Measurements from ENCODE around the gene FAM193A.
"Not testable (repeated sequence)": the region's sequence is repeated elsewhere in the genome, so short reads cannot be mapped to it uniquely, and the experiment has no call there.

FAM193A gene

DNA sequence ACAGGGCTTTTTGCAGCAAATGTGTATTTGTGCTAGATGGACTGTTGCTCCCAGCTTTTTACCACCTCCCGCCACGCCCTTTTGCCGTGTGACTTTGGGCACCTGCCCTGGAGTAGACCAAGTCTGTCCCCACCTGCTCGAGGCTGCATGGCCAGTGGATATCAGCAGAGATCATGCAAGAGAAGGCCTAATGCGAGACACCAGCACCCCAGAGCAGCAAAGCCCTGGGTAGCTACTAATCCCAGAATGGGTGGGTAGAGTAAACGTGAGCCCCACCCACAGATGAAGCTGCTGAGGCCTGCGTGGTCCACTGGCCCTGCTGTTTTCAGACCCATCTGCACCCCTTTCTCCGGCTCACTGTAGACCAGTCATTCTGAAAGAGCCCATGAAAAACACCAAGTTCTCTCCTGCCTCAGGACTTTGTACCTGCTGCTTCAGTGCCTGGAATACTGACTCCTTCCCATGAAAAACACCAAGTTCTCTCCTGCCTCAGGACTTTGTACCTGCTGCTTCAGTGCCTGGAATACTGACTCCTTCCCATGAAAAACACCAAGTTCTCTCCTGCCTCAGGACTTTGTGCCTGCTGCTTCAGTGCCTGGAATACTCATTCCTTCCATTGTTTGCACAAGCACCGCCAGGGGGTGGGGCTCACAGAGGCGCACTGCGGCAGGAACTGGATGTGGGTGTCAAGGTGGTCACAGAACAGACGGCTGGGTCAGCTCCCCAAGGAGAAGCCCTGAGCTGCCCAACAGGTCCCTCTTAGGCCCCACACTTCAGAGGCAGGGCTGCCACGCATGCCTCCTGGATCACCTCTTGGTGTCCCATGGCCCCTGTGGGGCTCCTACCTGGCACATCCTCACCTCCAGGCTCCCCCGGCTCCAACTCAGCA lies 224.8 kb downstream of the FAM193A start:
- TF ChIP-seq GLIS3 (CRISPR knock-in tag; IDR thresholded peaks at IDR 0.05) (no peak), ISL1 (CRISPR knock-in tag; IDR thresholded peaks at IDR 0.05) (no peak), PATZ1 (CRISPR knock-in tag; IDR thresholded peaks at IDR 0.05; ENCODE audit: borderline replicate concordance) (no peak), TOX (CRISPR knock-in tag; IDR thresholded peaks at IDR 0.05; ENCODE audit: borderline replicate concordance) (no peak), CREB5 (CRISPR knock-in tag; IDR thresholded peaks at IDR 0.05; ENCODE audit: low read depth) (no peak), PPARA (CRISPR knock-in tag; IDR thresholded peaks at IDR 0.05; ENCODE audit: borderline replicate concordance) (no peak), CSRNP3 (CRISPR knock-in tag; IDR thresholded peaks at IDR 0.05) (no peak), SNAI2 (CRISPR knock-in tag; IDR thresholded peaks at IDR 0.05) (no peak), CSDC2 (CRISPR knock-in tag; IDR thresholded peaks at IDR 0.05) (no peak)
- TF ChIP-seq, protein P1, sequence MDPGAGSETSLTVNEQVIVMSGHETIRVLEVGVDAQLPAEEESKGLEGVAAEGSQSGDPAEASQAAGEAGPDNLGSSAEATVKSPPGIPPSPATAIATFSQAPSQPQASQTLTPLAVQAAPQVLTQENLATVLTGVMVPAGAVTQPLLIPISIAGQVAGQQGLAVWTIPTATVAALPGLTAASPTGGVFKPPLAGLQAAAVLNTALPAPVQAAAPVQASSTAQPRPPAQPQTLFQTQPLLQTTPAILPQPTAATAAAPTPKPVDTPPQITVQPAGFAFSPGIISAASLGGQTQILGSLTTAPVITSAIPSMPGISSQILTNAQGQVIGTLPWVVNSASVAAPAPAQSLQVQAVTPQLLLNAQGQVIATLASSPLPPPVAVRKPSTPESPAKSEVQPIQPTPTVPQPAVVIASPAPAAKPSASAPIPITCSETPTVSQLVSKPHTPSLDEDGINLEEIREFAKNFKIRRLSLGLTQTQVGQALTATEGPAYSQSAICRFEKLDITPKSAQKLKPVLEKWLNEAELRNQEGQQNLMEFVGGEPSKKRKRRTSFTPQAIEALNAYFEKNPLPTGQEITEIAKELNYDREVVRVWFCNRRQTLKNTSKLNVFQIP (CRISPR knock-in tag; IDR thresholded peaks at IDR 0.05; ENCODE audit: borderline replicate concordance, low read depth) = no peak
- ATAC-seq = no peak

DNA sequence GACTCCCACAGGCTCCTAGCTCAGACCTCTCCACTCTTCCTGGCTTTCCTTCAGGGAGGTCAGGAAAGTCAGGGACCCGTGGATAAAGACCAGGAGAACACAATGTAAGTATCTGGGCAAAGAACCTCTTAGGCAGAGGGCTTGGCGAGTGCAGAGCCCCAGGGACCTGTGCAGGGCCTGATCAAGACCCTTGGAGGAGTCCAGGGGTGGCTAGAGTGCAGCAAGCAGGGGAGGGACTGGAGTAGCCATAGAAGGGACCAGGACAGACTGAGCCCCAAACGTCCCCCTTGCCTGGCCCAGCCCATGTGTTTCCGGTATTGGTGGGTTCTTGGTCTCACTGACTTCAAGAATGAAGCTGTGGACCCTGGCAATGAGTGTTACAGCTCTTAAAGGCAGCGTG lies 225.6 kb downstream of the FAM193A start:
- no peak for TF ChIP-seq TSHZ2 (CRISPR knock-in tag; IDR thresholded peaks at IDR 0.05)
- ATAC-seq = no peak

- ATAC-seq = not testable (repeated sequence)
Measured at GRCh38 chr4:2762486-2763370, 226.3 kb downstream of the FAM193A start.

DNA sequence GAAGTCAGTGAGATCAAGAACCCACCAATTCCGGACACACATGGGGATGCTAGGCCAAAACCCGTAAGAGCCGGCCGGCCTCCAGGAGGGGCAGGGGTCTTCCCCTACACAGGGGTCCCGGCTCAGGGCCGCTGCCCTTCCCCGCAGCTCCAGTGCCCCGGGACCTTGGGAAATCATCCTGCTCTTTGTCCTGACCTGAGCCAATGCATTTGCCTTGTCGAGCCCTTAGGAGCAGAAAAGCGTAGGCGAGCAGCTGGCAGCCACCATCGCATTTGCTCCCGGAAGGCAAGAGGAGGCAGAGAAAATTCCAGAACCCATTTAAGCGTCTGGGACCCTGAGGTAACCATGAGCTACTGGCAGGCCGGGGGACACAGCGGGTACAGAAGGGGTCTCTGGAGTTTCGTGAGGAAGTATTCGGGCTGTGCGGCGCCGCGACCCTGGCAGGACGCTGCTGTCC lies 227.1 kb downstream of the FAM193A start:
- no peak for ATAC-seq
- TF ChIP-seq ZNF70 (CRISPR knock-in tag; IDR thresholded peaks at IDR 0.05) = no peak
- TF ChIP-seq TOX (CRISPR knock-in tag; IDR thresholded peaks at IDR 0.05; ENCODE audit: borderline replicate concordance) = no peak
- TF ChIP-seq ZC3H10 (CRISPR knock-in tag; IDR thresholded peaks at IDR 0.05) = no peak
- no peak for TF ChIP-seq ARNTL (CRISPR knock-in tag; IDR thresholded peaks at IDR 0.05; ENCODE audit: borderline replicate concordance, low read depth)
- TF ChIP-seq ZNF8 (CRISPR knock-in tag; IDR thresholded peaks at IDR 0.05) = no peak
- no peak for TF ChIP-seq CSRNP3 (CRISPR knock-in tag; IDR thresholded peaks at IDR 0.05)
- no peak for TF ChIP-seq ZFP30 (CRISPR knock-in tag; IDR thresholded peaks at IDR 0.05)
- no peak for TF ChIP-seq CREB5 (CRISPR knock-in tag; IDR thresholded peaks at IDR 0.05; ENCODE audit: low read depth)
- no peak for TF ChIP-seq SNAI2 (CRISPR knock-in tag; IDR thresholded peaks at IDR 0.05)
- TF ChIP-seq, protein P1 (CRISPR knock-in tag; IDR thresholded peaks at IDR 0.05; ENCODE audit: borderline replicate concordance, low read depth) = no peak
- no peak for TF ChIP-seq ZFP3 (CRISPR knock-in tag; IDR thresholded peaks at IDR 0.05)
- no peak for TF ChIP-seq PPARA (CRISPR knock-in tag; IDR thresholded peaks at IDR 0.05; ENCODE audit: borderline replicate concordance)
- TF ChIP-seq GLIS3 (CRISPR knock-in tag; IDR thresholded peaks at IDR 0.05) = no peak
- no peak for TF ChIP-seq ISL1 (CRISPR knock-in tag; IDR thresholded peaks at IDR 0.05)
- no peak for TF ChIP-seq RARB (CRISPR knock-in tag; IDR thresholded peaks at IDR 0.05)
- TF ChIP-seq CSDC2 (CRISPR knock-in tag; IDR thresholded peaks at IDR 0.05) = no peak
